ENCODE data around the gene RHO.
"Not testable (repeated sequence)": the region's sequence is repeated elsewhere in the genome, so short reads cannot be mapped to it uniquely, and the experiment has no call there.

Gene RHO

GRCh38 chr3:129528589-129529100 is at the start of gene RHO:
TSS of gene RHO (plus strand) at chr3:129528639. CDS start at chr3:129528734, 95 bp downstream.
- no peak for DNase-seq

GRCh38 chr3:129481225-129481765 is 47.1 kb upstream of the RHO start:
- DNase-seq, result not testable (repeated sequence)

- peak; percentile 23 for DNase-seq
These were observed 46.6 kb upstream of the RHO start for GRCh38 chr3:129481766-129482332.

- no peak for DNase-seq
These were observed 45.7 kb upstream of the RHO start for GRCh38 chr3:129482721-129483120.

DNA sequence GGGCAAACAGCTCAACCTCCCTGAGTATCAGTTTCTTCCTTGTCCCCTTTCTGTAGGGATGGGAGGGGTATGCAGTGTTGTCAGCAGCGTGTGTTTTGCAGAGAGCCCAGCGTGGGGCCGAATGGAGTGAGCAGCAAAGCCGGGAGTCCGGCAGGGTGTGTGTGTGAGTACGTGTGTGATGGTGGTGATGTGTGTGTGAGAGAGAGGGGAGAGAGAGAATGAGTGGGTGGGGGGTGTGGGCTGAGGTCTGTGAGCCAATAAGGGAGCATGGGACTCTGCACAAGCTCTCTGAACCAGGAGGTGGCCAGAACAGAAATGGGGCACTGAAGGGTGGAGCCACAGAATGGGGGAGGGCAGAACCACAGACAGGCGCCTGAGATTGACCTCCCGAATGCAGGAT is 44.6 kb upstream of the RHO start:
- no peak for DNase-seq

- DNase-seq, result not testable (repeated sequence)
These were observed 43.3 kb upstream of the RHO start for GRCh38 chr3:129485146-129485545.

DNA sequence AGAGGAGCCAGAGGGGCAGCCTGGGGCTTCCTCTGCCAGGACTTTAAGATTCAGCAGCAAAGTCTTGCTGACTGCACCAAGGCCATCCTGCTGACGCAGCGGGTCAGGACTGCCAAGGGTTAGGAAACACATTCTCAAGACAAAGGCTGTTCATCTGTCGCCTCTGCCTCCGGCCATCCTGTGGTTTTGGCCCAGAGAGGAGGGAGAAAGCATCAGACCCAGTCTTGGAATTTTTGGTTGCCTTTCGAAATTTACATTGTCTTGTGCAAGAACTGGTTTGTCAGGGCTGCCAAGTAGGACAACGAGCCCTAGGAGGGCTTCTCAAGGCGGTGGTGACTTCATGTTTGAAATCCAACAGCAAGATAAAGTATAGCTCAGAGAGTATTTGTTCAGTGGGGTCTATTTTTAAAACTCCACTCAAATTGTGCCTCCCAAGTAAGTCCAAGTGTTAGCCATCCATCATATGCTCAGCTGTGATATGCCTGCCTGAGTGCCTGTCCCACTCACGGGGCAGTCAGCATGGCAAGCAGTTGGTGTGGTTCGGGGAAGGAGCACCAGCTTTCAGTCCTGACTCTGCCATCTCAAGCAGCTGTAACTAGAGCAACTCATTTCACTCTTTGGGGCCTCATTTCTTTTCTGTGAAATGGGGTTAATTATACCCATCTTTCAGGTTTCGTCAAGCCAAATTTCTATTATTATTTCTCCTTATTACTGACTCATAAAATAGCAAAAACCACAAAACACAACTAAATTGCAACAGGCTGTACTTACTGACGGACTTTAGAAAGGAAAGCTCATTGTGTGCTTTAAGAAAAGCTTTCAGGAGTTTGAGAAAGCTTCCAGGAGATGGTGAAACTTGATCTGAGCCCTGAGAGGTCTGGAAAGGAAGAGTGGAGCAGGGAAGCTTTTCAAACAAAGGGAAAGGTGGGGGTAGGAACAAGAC is 42.4 kb upstream of the RHO start:
- DNase-seq, result no peak

DNA sequence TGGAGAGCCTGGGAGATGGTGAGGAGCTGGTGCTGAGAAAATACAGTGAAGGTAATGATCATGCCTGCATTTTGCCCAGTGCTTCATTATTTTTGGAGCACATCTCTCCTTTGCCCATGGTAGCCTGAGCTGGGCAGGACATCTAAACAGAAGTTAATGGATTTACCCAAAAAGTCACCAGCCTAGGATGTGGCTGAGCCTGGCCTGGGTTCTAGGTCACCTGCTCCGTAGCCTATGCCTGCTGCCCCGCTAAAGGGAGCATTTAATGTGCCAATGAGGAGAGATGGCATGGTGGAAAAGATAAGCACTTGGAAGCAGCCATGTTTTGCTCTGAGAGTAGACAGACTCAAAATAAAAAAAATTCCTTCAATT is 41.8 kb upstream of the RHO start:
- DNase-seq, result no peak

- no peak for DNase-seq
These were observed 41.1 kb upstream of the RHO start for GRCh38 chr3:129487183-129487867.

- DNase-seq, result not testable (repeated sequence)
These were observed 40.5 kb upstream of the RHO start for GRCh38 chr3:129487868-129488335.

DNA sequence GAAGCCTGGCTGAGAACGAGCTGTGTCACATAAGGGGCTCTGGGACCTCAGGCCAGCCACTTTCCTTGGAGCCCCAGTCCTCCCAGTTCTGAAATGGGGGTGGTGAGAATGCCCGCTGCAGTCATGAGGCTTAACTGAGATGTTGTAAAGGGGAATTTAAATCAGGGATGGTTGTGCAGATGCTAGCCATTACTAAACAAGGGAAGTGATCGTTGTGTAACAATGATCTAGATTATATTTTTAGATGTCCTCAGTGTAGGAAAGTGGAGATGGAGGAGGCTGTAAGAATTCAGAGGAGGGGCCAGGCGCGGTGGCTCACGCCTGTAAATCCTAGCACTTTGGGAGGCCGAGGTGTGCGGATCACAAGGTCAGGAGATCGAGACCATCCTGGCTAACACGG is 39.2 kb upstream of the RHO start:
- not testable (repeated sequence) for DNase-seq

GRCh38 chr3:129490273-129490675 is 38.2 kb upstream of the RHO start:
- DNase-seq, result peak; percentile 38

- DNase-seq, result not testable (repeated sequence)
These were observed 37.4 kb upstream of the RHO start for GRCh38 chr3:129491077-129491476.

DNA sequence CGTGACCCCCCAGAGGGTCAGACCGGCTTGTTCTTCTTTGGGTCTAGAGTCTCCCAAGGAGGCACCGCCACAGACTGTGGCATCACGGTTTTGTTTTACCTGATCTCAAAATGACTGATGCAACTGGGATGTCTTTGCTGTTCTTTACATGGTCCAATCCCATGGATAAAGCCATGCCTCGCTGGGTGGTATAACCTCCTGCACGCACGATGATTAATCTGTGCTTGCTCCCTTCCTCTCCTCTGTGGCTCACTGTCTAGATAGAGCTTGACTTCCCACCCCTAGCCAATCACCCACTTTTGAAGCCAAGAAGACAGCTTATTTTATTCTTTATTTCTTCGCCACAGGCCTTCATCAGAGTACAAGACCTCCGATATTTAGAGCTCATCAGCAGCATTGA is 36.6 kb upstream of the RHO start:
- DNase-seq, result no peak

- DNase-seq, result no peak
These were observed 35.7 kb upstream of the RHO start for GRCh38 chr3:129492691-129493090.

- no peak for DNase-seq
These were observed 35.2 kb upstream of the RHO start for GRCh38 chr3:129493206-129493605.

DNA sequence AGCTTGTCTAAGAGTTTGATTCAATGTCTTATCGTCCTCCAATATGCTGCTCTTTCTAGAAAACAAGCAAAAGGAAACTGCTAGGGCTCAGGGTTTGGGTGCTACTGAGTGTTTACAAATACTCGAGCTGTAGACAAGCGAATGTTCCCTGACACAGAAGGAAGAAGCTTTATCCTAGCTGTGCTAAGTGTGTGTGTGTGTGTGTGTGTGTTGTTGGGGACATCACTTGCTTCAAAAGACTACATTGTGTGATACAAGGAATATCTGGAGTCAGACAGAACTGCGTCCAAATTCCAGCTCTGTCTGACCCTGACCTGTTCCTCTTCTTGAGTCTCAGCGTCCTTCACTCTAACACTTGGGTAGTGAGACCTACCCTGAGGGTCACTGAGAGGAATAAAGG is 33.9 kb upstream of the RHO start:
- DNase-seq, result not testable (repeated sequence)

- DNase-seq, result not testable (repeated sequence)
These were observed 33.3 kb upstream of the RHO start for GRCh38 chr3:129495006-129495639.

GRCh38 chr3:129497876-129498275 is 30.6 kb upstream of the RHO start:
- DNase-seq, result not testable (repeated sequence)

DNA sequence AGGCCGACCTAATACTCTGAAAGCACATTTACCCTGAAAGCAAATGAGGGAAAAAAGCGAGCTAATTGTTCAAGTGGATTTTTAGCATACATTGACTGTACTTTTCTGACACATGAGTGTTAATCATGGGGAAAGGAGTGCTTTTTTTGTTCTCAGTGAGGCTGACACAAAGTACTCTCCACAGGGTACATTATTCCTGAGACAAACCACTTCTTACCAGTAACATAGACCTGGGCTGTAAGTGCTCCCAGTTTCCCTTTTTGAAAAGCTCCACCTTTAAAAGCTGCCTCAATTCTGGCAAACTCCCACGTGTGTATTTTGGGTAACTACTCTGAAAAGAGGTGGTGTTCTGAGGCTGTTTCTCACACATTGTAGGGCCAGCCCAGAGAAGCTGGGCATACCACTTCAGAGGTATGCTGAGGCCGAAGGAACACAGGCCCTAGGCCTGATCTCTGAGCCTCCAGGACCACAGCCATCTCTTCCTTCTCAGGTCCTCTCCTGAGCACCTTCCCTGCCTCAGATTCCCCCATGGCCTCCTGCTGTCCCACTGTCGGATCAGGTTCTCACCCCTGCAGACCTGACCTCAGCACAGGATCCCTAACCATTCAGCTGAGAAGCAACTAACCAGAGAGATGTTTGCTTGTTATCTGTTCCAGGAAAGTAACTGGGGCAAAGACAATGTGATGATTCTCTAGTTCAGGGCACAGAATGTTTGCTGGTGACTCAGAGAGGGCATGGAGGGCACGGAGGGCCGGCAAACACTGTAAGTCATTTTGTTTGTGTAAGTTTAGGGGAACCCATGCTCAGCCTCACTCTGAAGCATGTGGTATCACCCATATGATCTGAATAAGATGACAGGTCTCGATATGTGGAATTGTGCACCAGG is 29.6 kb upstream of the RHO start:
- DNase-seq, result not testable (repeated sequence)

- not testable (repeated sequence) for DNase-seq
These were observed 28.7 kb upstream of the RHO start for GRCh38 chr3:129499604-129500333.
